ENCODE measurements around the gene WIZ. TPM values are rescaled to one million over a fixed set of nuclear protein-coding genes. Genes with fewer than 3 reads are reported as not detected.

The WIZ gene
- total RNA-seq, 1 donor from 2014 or later = 21.6 TPM

GRCh38 chr19:15430526-15431120 lies 19.1 kb downstream of the WIZ start:
- no peak for DNase-seq (ENCODE audit: low read depth)

GRCh38 chr19:15429825-15430467 lies 19.8 kb downstream of the WIZ start:
- DNase-seq (ENCODE audit: low read depth) = no peak

- no peak for DNase-seq (ENCODE audit: low read depth)
Observed at GRCh38 chr19:15428956-15429824, 20.6 kb downstream of the WIZ start.

GRCh38 chr19:15427991-15428471 lies 21.7 kb downstream of the WIZ start:
- no peak for DNase-seq (ENCODE audit: low read depth)

GRCh38 chr19:15427350-15427700 lies 22.4 kb downstream of the WIZ start:
- no peak for DNase-seq (ENCODE audit: low read depth)

- DNase-seq (ENCODE audit: low read depth) = no peak
Observed at GRCh38 chr19:15426485-15427349, 23.0 kb downstream of the WIZ start.

- DNase-seq (ENCODE audit: low read depth) = no peak
Observed at GRCh38 chr19:15425321-15425950, 24.3 kb downstream of the WIZ start.

GRCh38 chr19:15424692-15425272 lies 25.0 kb downstream of the WIZ start:
- no peak for DNase-seq (ENCODE audit: low read depth)

GRCh38 chr19:15424121-15424520 lies 25.6 kb downstream of the WIZ start:
- DNase-seq (ENCODE audit: low read depth) = no peak

- DNase-seq (ENCODE audit: low read depth) = no peak
Observed at GRCh38 chr19:15423130-15423529, 26.6 kb downstream of the WIZ start.

GRCh38 chr19:15422296-15423075 lies 27.3 kb downstream of the WIZ start:
- DNase-seq (ENCODE audit: low read depth) = no peak

- peak; percentile 66 for DNase-seq (ENCODE audit: low read depth)
Observed at GRCh38 chr19:15421721-15422260, 28.0 kb downstream of the WIZ start.

GRCh38 chr19:15421136-15421695 lies 28.5 kb downstream of the WIZ start:
- no peak for DNase-seq (ENCODE audit: low read depth)

- no peak for DNase-seq (ENCODE audit: low read depth)
Observed at GRCh38 chr19:15419413-15420025, 30.2 kb downstream of the WIZ start.

GRCh38 chr19:15418579-15419412 lies 31.0 kb downstream of the WIZ start, which contains the start of gene AKAP8L:
AKAP8L (minus strand) TSS chr19:15418988; CDS start chr19:15418923, 65 bp downstream.
- peak; percentile 100 for DNase-seq (ENCODE audit: low read depth)

- no peak for DNase-seq (ENCODE audit: low read depth)
Observed at GRCh38 chr19:15418231-15418578, 31.6 kb downstream of the WIZ start.

- DNase-seq (ENCODE audit: low read depth) = no peak
Observed at GRCh38 chr19:15417699-15418098, 32.1 kb downstream of the WIZ start.

GRCh38 chr19:15412832-15413231 lies 36.9 kb downstream of the WIZ start:
- DNase-seq (ENCODE audit: low read depth) = no peak

Data from myocyte (in vitro differentiated cells).